ENCODE measurements around the gene KRTAP19-6.

Gene KRTAP19-6

DNA sequence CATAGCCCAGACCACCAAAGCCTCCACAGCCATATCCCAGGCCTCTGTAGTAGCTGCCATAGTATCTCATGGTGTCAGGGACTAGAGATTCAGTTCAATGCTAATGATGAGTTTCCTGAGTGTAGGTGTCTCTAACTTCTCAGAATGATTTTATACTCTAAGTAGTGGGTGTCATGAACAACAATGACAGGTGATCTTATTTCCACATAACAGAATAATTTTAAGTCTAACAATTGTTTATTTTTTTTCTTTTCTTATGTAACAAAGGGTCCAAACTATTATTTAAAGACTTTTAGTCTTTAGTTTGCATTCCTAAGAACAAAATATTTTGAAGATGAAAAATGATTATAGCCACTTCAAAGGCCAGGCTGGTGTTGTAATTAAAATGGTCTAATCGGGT is at the start of gene KRTAP19-6:
TSS of gene KRTAP19-6 (minus strand) at position 101 of the 400 bp plus-strand sequence. CDS start at position 70, 31 bp downstream.
- H3K27ac ChIP-seq = no peak within 1 kb of the TSS
- H3K9me3 ChIP-seq = no peaks in the 10 kb centered on the region
- no peaks in the 10 kb centered on the region for H3K36me3 ChIP-seq
- no peaks in the 10 kb centered on the region for H3K27me3 ChIP-seq
- H3K4me1 ChIP-seq (ENCODE audit: control insufficient read depth in 1 of 2, insufficient read depth in 1 of 2, low read depth in 1 of 2, low read length in 1 of 2) = no peaks in the 10 kb centered on the region
- H3K4me3 ChIP-seq (ENCODE audit: low read depth in 1 of 2, low read length in 1 of 2) = no peak within 1 kb of the TSS
- no peak for TF ChIP-seq CTCF (IDR thresholded peaks at IDR 0.05)

GRCh38 chr21:30590297-30590696 is 48.6 kb upstream of the KRTAP19-6 start, which contains the start of gene KRTAP22-2:
TSS of gene KRTAP22-2 (minus strand) at chr21:30590397.
- H3K27ac ChIP-seq = no peak within 1 kb of the TSS
- no peak within 1 kb of the TSS for H3K4me3 ChIP-seq (ENCODE audit: low read depth in 1 of 2, low read length in 1 of 2)
- TF ChIP-seq CTCF (IDR thresholded peaks at IDR 0.05) = no peak
- H3K27me3 ChIP-seq = no peaks in the 10 kb centered on the region
- H3K36me3 ChIP-seq = no peaks in the 10 kb centered on the region
- H3K4me1 ChIP-seq (ENCODE audit: control insufficient read depth in 1 of 2, insufficient read depth in 1 of 2, low read depth in 1 of 2, low read length in 1 of 2) = no peaks in the 10 kb centered on the region
- no peaks in the 10 kb centered on the region for H3K9me3 ChIP-seq

GRCh38 chr21:30582870-30583269 is 41.2 kb upstream of the KRTAP19-6 start:
- no peak for TF ChIP-seq CTCF (IDR thresholded peaks at IDR 0.05)
- H3K9me3 ChIP-seq = no peaks in the 10 kb centered on the region
- no peaks in the 10 kb centered on the region for H3K27me3 ChIP-seq
- H3K27ac ChIP-seq = no peak overlapping the region
- no peaks in the 10 kb centered on the region for H3K36me3 ChIP-seq
- H3K4me3 ChIP-seq (ENCODE audit: low read depth in 1 of 2, low read length in 1 of 2) = no peak overlapping the region
- no peaks in the 10 kb centered on the region for H3K4me1 ChIP-seq (ENCODE audit: control insufficient read depth in 1 of 2, insufficient read depth in 1 of 2, low read depth in 1 of 2, low read length in 1 of 2)

DNA sequence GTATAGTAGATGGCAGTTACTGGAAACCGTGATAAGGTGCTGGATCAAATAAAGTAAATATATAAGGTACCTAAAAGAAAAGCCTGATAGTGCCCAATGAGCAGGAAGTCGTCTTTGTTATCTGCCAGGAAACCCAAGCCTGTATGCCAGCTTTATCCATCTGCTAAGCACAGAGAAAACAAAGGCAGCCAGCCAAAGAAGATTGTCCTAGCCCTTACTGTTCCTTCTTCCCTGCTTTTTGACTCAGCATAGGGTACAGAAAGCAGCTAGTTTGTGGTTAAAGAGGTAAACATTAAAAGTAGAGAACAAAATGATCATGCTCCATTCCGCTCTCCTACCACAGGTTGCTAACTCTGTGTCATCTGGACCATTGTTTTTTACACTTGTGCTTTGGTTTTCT is 38.5 kb upstream of the KRTAP19-6 start:
- no peak overlapping the region for H3K4me3 ChIP-seq (ENCODE audit: low read depth in 1 of 2, low read length in 1 of 2)
- H3K27me3 ChIP-seq = no peaks in the 10 kb centered on the region
- no peaks in the 10 kb centered on the region for H3K9me3 ChIP-seq
- H3K36me3 ChIP-seq = no peaks in the 10 kb centered on the region
- TF ChIP-seq CTCF (IDR thresholded peaks at IDR 0.05) = no peak
- H3K4me1 ChIP-seq (ENCODE audit: control insufficient read depth in 1 of 2, insufficient read depth in 1 of 2, low read depth in 1 of 2, low read length in 1 of 2) = no peaks in the 10 kb centered on the region
- no peak overlapping the region for H3K27ac ChIP-seq

DNA sequence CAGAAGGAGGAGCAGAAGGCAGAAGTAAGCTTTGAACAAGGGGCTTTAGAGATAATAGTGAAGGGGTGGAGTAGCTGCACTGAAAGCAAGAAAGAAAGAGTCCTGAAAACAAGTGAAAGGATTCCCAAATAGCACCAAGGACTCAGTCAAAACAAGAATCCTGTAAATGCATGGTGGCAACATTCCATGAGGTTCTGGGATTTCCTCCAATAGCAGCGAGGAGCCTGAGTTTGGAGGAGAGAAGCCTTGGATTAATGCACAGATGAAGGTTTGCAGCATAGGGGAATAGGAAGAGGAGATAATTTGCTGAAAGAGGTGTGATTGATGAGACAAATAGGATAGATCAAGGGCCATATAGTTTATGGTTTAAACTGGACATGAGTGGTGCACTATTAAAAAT is 37.7 kb upstream of the KRTAP19-6 start:
- Histone ChIP-seq H3K27ac (no peak overlapping the region), H3K4me1 (ENCODE audit: control insufficient read depth in 1 of 2, insufficient read depth in 1 of 2, low read depth in 1 of 2, low read length in 1 of 2) (no peaks in the 10 kb centered on the region), H3K36me3 (no peaks in the 10 kb centered on the region), H3K9me3 (no peaks in the 10 kb centered on the region), H3K27me3 (no peaks in the 10 kb centered on the region), H3K4me3 (ENCODE audit: low read depth in 1 of 2, low read length in 1 of 2) (no peak overlapping the region)
- no peak for TF ChIP-seq CTCF (IDR thresholded peaks at IDR 0.05)

GRCh38 chr21:30577766-30578165 is 36.1 kb upstream of the KRTAP19-6 start:
- no peak overlapping the region for H3K27ac ChIP-seq
- H3K4me3 ChIP-seq (ENCODE audit: low read depth in 1 of 2, low read length in 1 of 2) = no peak overlapping the region
- no peaks in the 10 kb centered on the region for H3K27me3 ChIP-seq
- H3K36me3 ChIP-seq = no peaks in the 10 kb centered on the region
- H3K9me3 ChIP-seq = no peaks in the 10 kb centered on the region
- no peak for TF ChIP-seq CTCF (IDR thresholded peaks at IDR 0.05)
- H3K4me1 ChIP-seq (ENCODE audit: control insufficient read depth in 1 of 2, insufficient read depth in 1 of 2, low read depth in 1 of 2, low read length in 1 of 2) = no peaks in the 10 kb centered on the region
